ENCODE measurements around the gene ANKRD60.

ANKRD60 gene

GRCh38 chr20:58244517-58245030 is 16.1 kb upstream of the ANKRD60 start:
- Histone ChIP-seq H3K4me1 (ENCODE audit: control insufficient read depth, insufficient read depth, low read length, poor library complexity, severe bottlenecking) (peaks cover 5% of the 10 kb centered on the region), H3K36me3 (ENCODE audit: control insufficient read depth, insufficient read depth, low read length) (peaks cover 49% of the 10 kb centered on the region), H3K27ac (ENCODE audit: low read depth, low read length, severe bottlenecking) (no peak overlapping the region), H3K4me3 (ENCODE audit: extremely low read depth, insufficient read depth, low read length, poor library complexity, severe bottlenecking) (no peak overlapping the region), H3K9me3 (ENCODE audit: control insufficient read depth, low read length) (no peaks in the 10 kb centered on the region)
- 83 to 85% methylated on average over 4 to 5 of the region's 7 CpGs for WGBS, 2 experiments (ENCODE audit: insufficient coverage in 2 of 2)

DNA sequence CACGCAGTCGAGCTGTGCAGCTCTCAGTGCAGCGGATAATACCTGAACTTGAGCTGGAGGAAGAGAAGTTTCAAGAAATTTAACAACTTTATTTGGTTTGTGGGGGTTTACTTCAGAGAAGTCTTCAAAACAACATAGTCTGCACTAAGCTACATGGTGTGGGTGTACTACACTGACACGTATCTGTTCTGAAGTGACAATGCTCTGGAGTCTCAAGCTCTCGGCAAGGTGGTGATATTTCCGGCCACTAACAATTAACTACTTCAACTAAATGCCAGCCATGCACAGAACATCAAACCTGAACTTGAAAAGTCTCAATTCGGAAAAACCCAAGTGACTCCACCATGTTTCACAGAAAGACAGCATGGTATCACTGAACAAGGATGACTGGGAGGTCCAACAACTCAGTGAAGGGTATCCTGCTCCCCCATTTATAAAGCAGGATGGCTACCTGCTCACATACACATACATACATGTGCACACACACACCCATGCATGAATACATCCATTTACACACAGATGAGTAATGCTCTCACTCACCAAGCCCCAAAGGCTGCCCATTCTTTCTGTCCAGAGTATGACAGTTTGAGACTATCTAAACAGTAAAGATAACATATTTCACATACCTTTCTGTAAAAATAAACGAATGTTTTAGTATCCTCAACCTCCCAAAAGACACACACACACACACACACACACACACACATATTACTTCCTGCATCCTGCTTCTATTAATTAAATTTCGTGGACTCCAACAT is 15.4 kb upstream of the ANKRD60 start:
- Histone ChIP-seq H3K27ac (ENCODE audit: low read depth, low read length, severe bottlenecking) (no peak overlapping the region), H3K4me1 (ENCODE audit: control insufficient read depth, insufficient read depth, low read length, poor library complexity, severe bottlenecking) (peaks cover 5% of the 10 kb centered on the region), H3K9me3 (ENCODE audit: control insufficient read depth, low read length) (no peaks in the 10 kb centered on the region), H3K36me3 (ENCODE audit: control insufficient read depth, insufficient read depth, low read length) (peaks cover 54% of the 10 kb centered on the region), H3K4me3 (ENCODE audit: extremely low read depth, insufficient read depth, low read length, poor library complexity, severe bottlenecking) (no peak overlapping the region)
- WGBS, 2 experiments (ENCODE audit: insufficient coverage in 2 of 2) = 94 to 95% methylated on average over 7 to 9 of the region's 9 CpGs

DNA sequence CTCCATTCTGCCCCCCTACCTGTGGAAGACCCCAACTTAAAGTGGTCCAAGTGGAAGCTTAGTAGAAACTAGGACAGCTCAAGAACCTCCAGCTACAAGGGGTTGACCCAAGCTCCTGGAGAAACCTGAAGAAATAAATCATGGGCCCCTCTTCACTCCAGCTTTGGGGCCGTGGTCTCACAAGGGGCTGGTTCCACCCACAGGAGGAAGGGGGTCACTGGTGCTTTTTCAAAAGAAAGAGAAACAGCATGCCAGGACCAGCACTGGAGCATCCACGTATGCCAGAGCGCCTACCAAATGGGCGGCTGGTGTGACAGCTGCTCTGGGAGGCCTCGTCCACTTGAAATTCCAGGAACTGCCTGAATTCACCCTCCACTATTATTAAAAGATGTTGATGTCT is 14.4 kb upstream of the ANKRD60 start:
- Histone ChIP-seq H3K4me3 (ENCODE audit: extremely low read depth, insufficient read depth, low read length, poor library complexity, severe bottlenecking) (no peak overlapping the region), H3K27ac (ENCODE audit: low read depth, low read length, severe bottlenecking) (no peak overlapping the region), H3K9me3 (ENCODE audit: control insufficient read depth, low read length) (no peaks in the 10 kb centered on the region), H3K36me3 (ENCODE audit: control insufficient read depth, insufficient read depth, low read length) (peaks cover 51% of the 10 kb centered on the region), H3K4me1 (ENCODE audit: control insufficient read depth, insufficient read depth, low read length, poor library complexity, severe bottlenecking) (peaks cover 8% of the 10 kb centered on the region)
- 96 to 100% methylated on average over 4 to 5 of the region's 5 CpGs for WGBS, 2 experiments (ENCODE audit: insufficient coverage in 2 of 2)

DNA sequence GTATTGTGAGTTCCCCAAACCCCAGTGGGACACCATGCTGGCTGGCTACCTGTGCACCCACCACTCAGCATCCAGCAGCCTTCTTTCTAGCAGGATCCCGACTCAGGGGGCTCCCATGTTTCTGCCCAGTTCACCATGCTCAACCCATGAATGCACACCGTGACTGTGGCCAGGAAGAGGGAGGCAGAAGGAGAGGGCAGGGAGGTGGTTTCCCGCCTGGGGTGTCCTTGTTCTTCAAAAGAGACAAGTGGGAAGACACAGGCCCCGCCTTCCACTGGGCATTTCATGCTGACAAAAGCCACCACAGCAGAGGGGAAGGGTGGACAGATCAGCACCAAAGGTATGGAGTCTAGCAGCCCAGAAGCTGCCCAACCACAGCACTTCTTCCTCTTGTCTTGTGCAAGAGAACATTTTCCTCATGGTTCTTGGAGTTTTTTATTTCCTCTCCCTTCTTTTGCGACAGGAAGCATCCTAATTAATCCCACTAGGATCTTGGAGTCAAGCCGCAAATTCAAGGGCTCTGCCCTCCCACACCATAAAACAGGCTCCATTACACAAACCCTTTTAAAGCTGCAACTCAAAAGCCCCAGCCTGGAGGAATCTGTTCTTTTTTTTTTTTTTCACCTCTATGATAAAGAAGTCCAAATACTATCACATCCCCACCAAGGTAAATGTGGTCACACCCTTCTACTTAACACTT is 13.5 kb upstream of the ANKRD60 start:
- peaks cover 14% of the 10 kb centered on the region for H3K4me1 ChIP-seq (ENCODE audit: control insufficient read depth, insufficient read depth, low read length, poor library complexity, severe bottlenecking)
- H3K9me3 ChIP-seq (ENCODE audit: control insufficient read depth, low read length) = no peaks in the 10 kb centered on the region
- no peak overlapping the region for H3K4me3 ChIP-seq (ENCODE audit: extremely low read depth, insufficient read depth, low read length, poor library complexity, severe bottlenecking)
- no peak overlapping the region for H3K27ac ChIP-seq (ENCODE audit: low read depth, low read length, severe bottlenecking)
- peaks cover 45% of the 10 kb centered on the region for H3K36me3 ChIP-seq (ENCODE audit: control insufficient read depth, insufficient read depth, low read length)
- 92 to 100% methylated on average over 4 to 5 of the region's 6 CpGs for WGBS, 2 experiments (ENCODE audit: insufficient coverage in 2 of 2)

- WGBS, 2 experiments (ENCODE audit: insufficient coverage in 2 of 2) = no CpG with 5 or more reads among the region's 4 CpGs
- Histone ChIP-seq H3K36me3 (ENCODE audit: control insufficient read depth, insufficient read depth, low read length) (peaks cover 37% of the 10 kb centered on the region), H3K27ac (ENCODE audit: low read depth, low read length, severe bottlenecking) (no peak overlapping the region), H3K4me3 (ENCODE audit: extremely low read depth, insufficient read depth, low read length, poor library complexity, severe bottlenecking) (no peak overlapping the region), H3K4me1 (ENCODE audit: control insufficient read depth, insufficient read depth, low read length, poor library complexity, severe bottlenecking) (peaks cover 14% of the 10 kb centered on the region), H3K9me3 (ENCODE audit: control insufficient read depth, low read length) (no peaks in the 10 kb centered on the region)
Measured at GRCh38 chr20:58240471-58240870, 12.0 kb upstream of the ANKRD60 start.

DNA sequence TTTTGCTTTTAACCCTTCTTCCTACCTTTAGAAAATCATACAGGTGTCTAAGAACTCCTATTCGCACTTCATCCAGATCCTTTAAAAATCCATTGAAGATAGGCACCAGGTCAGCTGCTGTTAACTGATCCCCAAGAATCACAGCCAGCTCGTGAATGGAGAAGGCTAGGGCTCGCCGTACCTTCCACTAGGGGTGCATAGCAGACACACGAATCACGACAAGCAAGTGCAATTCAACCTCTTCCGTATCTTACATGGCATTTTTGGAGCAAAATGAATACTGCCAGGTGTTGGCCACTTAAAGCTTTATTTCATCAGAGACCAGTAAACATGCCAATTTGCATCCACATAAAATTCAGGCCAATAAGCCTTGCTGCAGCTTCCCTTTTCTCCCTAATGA is 10.8 kb upstream of the ANKRD60 start:
- Histone ChIP-seq H3K4me3 (ENCODE audit: extremely low read depth, insufficient read depth, low read length, poor library complexity, severe bottlenecking) (no peak overlapping the region), H3K36me3 (ENCODE audit: control insufficient read depth, insufficient read depth, low read length) (peaks cover 39% of the 10 kb centered on the region), H3K4me1 (ENCODE audit: control insufficient read depth, insufficient read depth, low read length, poor library complexity, severe bottlenecking) (peaks cover 12% of the 10 kb centered on the region), H3K9me3 (ENCODE audit: control insufficient read depth, low read length) (no peaks in the 10 kb centered on the region), H3K27ac (ENCODE audit: low read depth, low read length, severe bottlenecking) (peak overlapping the region; percentile 23)
- 71 to 81% methylated on average over 7 of the region's 7 CpGs for WGBS, 2 experiments (ENCODE audit: insufficient coverage in 2 of 2)

GRCh38 chr20:58238490-58238889 is 10.0 kb upstream of the ANKRD60 start:
- 94 to 100% methylated on average over 3 to 4 of the region's 8 CpGs for WGBS, 2 experiments (ENCODE audit: insufficient coverage in 2 of 2)
- peaks cover 34% of the 10 kb centered on the region for H3K36me3 ChIP-seq (ENCODE audit: control insufficient read depth, insufficient read depth, low read length)

DNA sequence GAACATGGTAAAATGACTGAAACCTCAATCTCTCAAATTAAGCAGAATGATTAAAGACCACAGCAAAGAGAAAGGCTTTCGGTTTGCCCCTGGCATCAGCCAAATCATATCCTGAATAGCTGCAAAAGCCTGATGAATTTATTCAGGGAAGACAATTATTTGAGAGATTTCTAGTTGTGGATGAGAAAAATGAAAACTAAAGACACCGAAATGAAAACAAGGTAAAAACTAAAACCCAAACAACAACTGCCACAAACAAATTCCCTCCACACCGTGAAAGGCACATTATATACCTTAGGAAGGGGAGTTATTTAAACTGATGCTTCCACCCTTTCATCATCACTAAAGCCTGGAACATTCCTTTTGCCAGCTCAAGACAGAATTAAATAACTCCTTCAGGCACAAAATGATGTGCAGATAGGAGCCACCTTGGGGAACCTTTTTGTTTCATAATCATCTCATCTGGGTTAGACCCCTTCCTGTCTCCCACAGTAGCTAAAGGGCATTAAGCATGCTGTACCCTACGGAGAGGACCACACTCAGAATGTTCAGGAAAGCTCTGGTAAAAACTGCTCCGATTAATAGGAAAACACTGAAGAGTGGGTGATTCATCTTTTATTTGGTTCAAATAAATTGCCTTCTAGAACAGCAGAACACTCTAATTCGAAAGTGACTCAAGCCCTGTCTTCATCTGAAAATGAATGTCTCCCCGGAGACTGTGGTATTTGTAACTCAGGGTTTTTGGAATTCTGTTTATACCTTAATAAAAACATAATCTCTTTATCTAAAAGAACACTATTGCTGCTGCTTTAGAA is 9.1 kb upstream of the ANKRD60 start:
- Histone ChIP-seq H3K9me3 (ENCODE audit: control insufficient read depth, low read length) (no peaks in the 10 kb centered on the region), H3K4me1 (ENCODE audit: control insufficient read depth, insufficient read depth, low read length, poor library complexity, severe bottlenecking) (peaks cover 9% of the 10 kb centered on the region), H3K4me3 (ENCODE audit: extremely low read depth, insufficient read depth, low read length, poor library complexity, severe bottlenecking) (no peak overlapping the region), H3K27ac (ENCODE audit: low read depth, low read length, severe bottlenecking) (peak overlapping the region; percentile 13), H3K36me3 (ENCODE audit: control insufficient read depth, insufficient read depth, low read length) (peaks cover 26% of the 10 kb centered on the region)
- 62% methylated on average over 3 of the region's 7 CpGs; no CpG with 5 or more reads in 1 of the 2 experiments for WGBS, 2 experiments (ENCODE audit: insufficient coverage in 2 of 2)

More at GRCh38 chr20:58238490-58238889, 10.0 kb upstream of the ANKRD60 start:
- Histone ChIP-seq H3K4me1 (ENCODE audit: control insufficient read depth, insufficient read depth, low read length, poor library complexity, severe bottlenecking) (peaks cover 9% of the 10 kb centered on the region), H3K9me3 (ENCODE audit: control insufficient read depth, low read length) (no peaks in the 10 kb centered on the region), H3K27ac (ENCODE audit: low read depth, low read length, severe bottlenecking) (no peak overlapping the region), H3K4me3 (ENCODE audit: extremely low read depth, insufficient read depth, low read length, poor library complexity, severe bottlenecking) (no peak overlapping the region)

- 2 to 3% methylated on average over 27 to 29 of the region's 43 CpGs for WGBS, 2 experiments (ENCODE audit: insufficient coverage in 2 of 2)
- Histone ChIP-seq H3K27ac (ENCODE audit: low read depth, low read length, severe bottlenecking) (no peak overlapping the region), H3K4me3 (ENCODE audit: extremely low read depth, insufficient read depth, low read length, poor library complexity, severe bottlenecking) (peak overlapping the region; percentile 37), H3K9me3 (ENCODE audit: control insufficient read depth, low read length) (no peaks in the 10 kb centered on the region), H3K4me1 (ENCODE audit: control insufficient read depth, insufficient read depth, low read length, poor library complexity, severe bottlenecking) (peaks cover 9% of the 10 kb centered on the region), H3K36me3 (ENCODE audit: control insufficient read depth, insufficient read depth, low read length) (peaks cover 22% of the 10 kb centered on the region)
Measured at GRCh38 chr20:58236612-58237317, 8.3 kb upstream of the ANKRD60 start.

- peaks cover 9% of the 10 kb centered on the region for H3K4me1 ChIP-seq (ENCODE audit: control insufficient read depth, insufficient read depth, low read length, poor library complexity, severe bottlenecking)
- H3K4me3 ChIP-seq (ENCODE audit: extremely low read depth, insufficient read depth, low read length, poor library complexity, severe bottlenecking) = no peak overlapping the region
- no peaks in the 10 kb centered on the region for H3K9me3 ChIP-seq (ENCODE audit: control insufficient read depth, low read length)
- no peak overlapping the region for H3K27ac ChIP-seq (ENCODE audit: low read depth, low read length, severe bottlenecking)
- WGBS, 2 experiments (ENCODE audit: insufficient coverage in 2 of 2) = 83 to 89% methylated on average over 5 of the region's 5 CpGs
- peaks cover 15% of the 10 kb centered on the region for H3K36me3 ChIP-seq (ENCODE audit: control insufficient read depth, insufficient read depth, low read length)
Measured at GRCh38 chr20:58235010-58235409, 6.6 kb upstream of the ANKRD60 start.

Data from mesodermal cell (in vitro differentiated cells).